H1 (cell line): Measurements from ENCODE around the gene NOL9. TPM values are rescaled to one million over a fixed set of nuclear protein-coding genes. Genes with fewer than 3 reads are reported as not detected.
A peak's percentile ranks its signal among the peaks of the same experiment; 100 is the strongest.

Source experiments
- CTCF ChIA-PET: fragments of 300-600 bp; sonication (Branson Sonifier 250); formaldehyde crosslinking; loops from one replicate; lab custom pipeline; 2021; ENCODE audit not compliant: partially characterized antibody; lab: Charles Lee
- POLR2A ChIA-PET: fragments of 300-600 bp; sonication (Branson Sonifier 250); formaldehyde crosslinking; loops from one replicate; lab custom pipeline; 2021; ENCODE audit warnings: inconsistent platforms; ENCODE audit not compliant: partially characterized antibody; lab: Charles Lee
- DNase-seq, 2 experiments: peaks; one replicate each; pipeline versions ENCODE4 v3.0.0 to v3.0.0-alpha.2; 2010 to 2022; ENCODE audit warnings: low spot score in 2 of 2, low read depth in 1 of 2, mixed read lengths in 1 of 2
- FAIRE-seq: peaks from 2 replicates; lab custom pipeline; 2011; peaks lifted over from hg19 to GRCh38; lab: Jason Lieb, UNC
- H2AFZ ChIP-seq: 2 replicates; pipeline ENCODE4 v1.8.1; 2012; ENCODE audit warnings: low read length, inconsistent platforms
- H2AK5ac ChIP-seq: 2 replicates; pipeline ENCODE4 v1.6.1; 2013; ENCODE audit warnings: low read depth, low read length
- H2BK120ac ChIP-seq: replicated peaks from 2 replicates; pipeline ENCODE3; 2013; ENCODE audit warnings: low read depth, low read length, inconsistent platforms
- H2BK12ac ChIP-seq: 2 replicates; pipeline ENCODE4 v1.6.1; 2013; ENCODE audit warnings: low read depth, low read length
- H2BK15ac ChIP-seq: 2 replicates; pipeline ENCODE4 v1.6.1; 2013; ENCODE audit warnings: low read length
- H2BK20ac ChIP-seq: 2 replicates; pipeline ENCODE4 v1.6.1; 2013; ENCODE audit warnings: low read length
- H2BK5ac ChIP-seq: 2 replicates; pipeline ENCODE4 v1.6.1; 2013; ENCODE audit warnings: low read depth, low read length
- H3K14ac ChIP-seq: 2 replicates; pipeline ENCODE4 v1.6.1; 2013; ENCODE audit warnings: inconsistent platforms; ENCODE audit not compliant: insufficient read length
- H3K18ac ChIP-seq: 2 replicates; pipeline ENCODE4 v1.6.1; 2013; ENCODE audit warnings: low read length; ENCODE audit errors: extremely low read depth
- H3K23ac ChIP-seq: 2 replicates; pipeline ENCODE4 v1.6.1; 2013; ENCODE audit warnings: inconsistent platforms; ENCODE audit not compliant: insufficient read length
- H3K23me2 ChIP-seq: 2 replicates; pipeline ENCODE4 v1.6.1; 2013; ENCODE audit warnings: low read depth, low read length
- H3K27ac ChIP-seq: 2 replicates; pipeline ENCODE4 v1.6.1; 2011; ENCODE audit warnings: low read depth, low read length, inconsistent platforms
- H3K27me3 ChIP-seq, 4 experiments: replicated peaks in 1 of 4; 1 replicate in 1 of 4; 2 replicates in 3 of 4; pipeline versions ENCODE4 v1.6.1 to v1.8.1; 2011 to 2013; ENCODE audit warnings: low read length in 3 of 4, mild to moderate bottlenecking in 3 of 4, inconsistent platforms in 2 of 4, mixed read lengths in 2 of 4, moderate library complexity in 1 of 4; ENCODE audit not compliant: control insufficient read depth in 3 of 4, insufficient read depth in 3 of 4; ENCODE audit errors: extremely low read depth in 1 of 4
- H3K36me3 ChIP-seq, 4 experiments: 2 replicates each; pipeline versions ENCODE4 v1.6.1 to v1.8.1; 2011 to 2013; ENCODE audit warnings: mild to moderate bottlenecking in 4 of 4, low read length in 3 of 4, moderate library complexity in 2 of 4, control low read depth in 1 of 4, inconsistent platforms in 1 of 4; ENCODE audit not compliant: insufficient read depth in 4 of 4, control insufficient read depth in 2 of 4
- H3K4ac ChIP-seq: replicated peaks from 2 replicates; pipeline ENCODE3; 2013; ENCODE audit warnings: low read length, low read depth, mixed read lengths, inconsistent platforms; ENCODE audit not compliant: insufficient read length
- H3K4me1 ChIP-seq, 4 experiments: replicated peaks in 1 of 4; 1 replicate in 1 of 4; 2 replicates in 3 of 4; pipeline versions ENCODE4 v1.6.1 to v1.8.1; 2011 to 2013; ENCODE audit warnings: low read length in 3 of 4, inconsistent platforms in 2 of 4, mixed read lengths in 1 of 4; ENCODE audit not compliant: insufficient read depth in 4 of 4, control insufficient read depth in 3 of 4
- H3K4me2 ChIP-seq, 2 experiments: 2 replicates each; pipeline versions ENCODE4 v1.6.1 to v1.8.1; 2011 to 2013; ENCODE audit warnings: low read depth in 2 of 2, low read length in 2 of 2, control low read depth in 1 of 2, inconsistent platforms in 1 of 2, mild to moderate bottlenecking in 1 of 2; ENCODE audit not compliant: insufficient read depth in 1 of 2
- H3K4me3 ChIP-seq, 4 experiments: fragments of 200-600, 300-600 bp in 1 of 4; sonication (generic), shearing (Covaris generic), sonication (Bioruptor Twin) in 1 of 4; 2 replicates each; pipeline versions ENCODE4 v1.5.1 to v1.8.1; 2011 to 2016; ENCODE audit warnings: low read length in 4 of 4, low read depth in 3 of 4, control low read depth in 2 of 4, inconsistent platforms in 2 of 4, mild to moderate bottlenecking in 2 of 4, mixed read lengths in 1 of 4, moderate library complexity in 1 of 4; ENCODE audit not compliant: insufficient read depth in 2 of 4; ENCODE audit errors: extremely low read depth in 1 of 4
- H3K56ac ChIP-seq: replicated peaks from 2 replicates; pipeline ENCODE3; 2013; ENCODE audit warnings: low read depth, mild to moderate bottlenecking, mixed read lengths, low read length, inconsistent platforms; ENCODE audit not compliant: insufficient read length
- H3K79me1 ChIP-seq: 2 replicates; pipeline ENCODE4 v1.6.1; 2013; ENCODE audit warnings: low read depth, low read length, control low read depth
- H3K79me2 ChIP-seq, 2 experiments: 2 replicates each; pipeline versions ENCODE4 v1.6.1 to v1.8.1; 2012 to 2013; ENCODE audit warnings: low read length in 2 of 2, mild to moderate bottlenecking in 2 of 2, inconsistent platforms in 1 of 2; ENCODE audit not compliant: insufficient read depth in 2 of 2, control insufficient read depth in 1 of 2
- H3K9ac ChIP-seq, 4 experiments: replicated peaks in 1 of 4; 1 replicate in 1 of 4; 2 replicates in 3 of 4; pipeline versions ENCODE4 v1.6.1 to v1.8.1; 2011 to 2013; ENCODE audit warnings: low read depth in 3 of 4, low read length in 3 of 4, control low read depth in 2 of 4, mild to moderate bottlenecking in 2 of 4, moderate library complexity in 2 of 4, inconsistent platforms in 1 of 4; ENCODE audit errors: extremely low read depth in 1 of 4
- H3K9me3 ChIP-seq, 2 experiments: 2 replicates each; pipeline versions ENCODE4 v1.6.1 to v1.8.1; 2012 to 2013; ENCODE audit warnings: mild to moderate bottlenecking in 2 of 2, moderate library complexity in 2 of 2, control low read depth in 1 of 2, inconsistent platforms in 1 of 2, low read depth in 1 of 2, low read length in 1 of 2, mixed read lengths in 1 of 2; ENCODE audit not compliant: insufficient read depth in 2 of 2
- H4K20me1 ChIP-seq, 2 experiments: replicated peaks in 1 of 2; 2 replicates each; pipeline versions ENCODE3 to v1.8.1; 2011 to 2013; ENCODE audit warnings: inconsistent platforms in 2 of 2, low read length in 2 of 2, mild to moderate bottlenecking in 1 of 2; ENCODE audit not compliant: insufficient read depth in 2 of 2, control insufficient read depth in 1 of 2
- H4K5ac ChIP-seq: 2 replicates; pipeline ENCODE4 v1.6.1; 2013; ENCODE audit warnings: low read length, low read depth, mixed read lengths, inconsistent platforms; ENCODE audit not compliant: insufficient read length
- H4K8ac ChIP-seq: 2 replicates; pipeline ENCODE4 v1.8.0; 2013; ENCODE audit warnings: mild to moderate bottlenecking, moderate library complexity, low read length, inconsistent platforms; ENCODE audit not compliant: insufficient read depth; ENCODE audit errors: extremely low read depth
- H4K91ac ChIP-seq: replicated peaks from 2 replicates; pipeline ENCODE3; 2013; ENCODE audit warnings: low read length, mixed read lengths, inconsistent platforms; ENCODE audit not compliant: insufficient read length
- ATF2 ChIP-seq: IDR thresholded peaks from 2 replicates; pipeline ENCODE4 v1.6.1; 2012; ENCODE audit warnings: low read length, inconsistent platforms
- EZH2 ChIP-seq: fragments of 200-600 bp; sonication (generic); IDR thresholded peaks from 2 replicates; pipeline ENCODE4 v1.7.1; 2012; ENCODE audit warnings: low read depth, mild to moderate bottlenecking, moderate library complexity, low read length, inconsistent platforms; ENCODE audit not compliant: severe bottlenecking
- KDM1A ChIP-seq: fragments of 200-600, 300-600 bp; sonication (generic); IDR thresholded peaks from 2 replicates; pipeline ENCODE4 v1.7.1; 2016; ENCODE audit warnings: mild to moderate bottlenecking, low read length, borderline replicate concordance
- NRF1 ChIP-seq: IDR thresholded peaks from 2 replicates; pipeline ENCODE4 v1.6.1; 2011; ENCODE audit warnings: mild to moderate bottlenecking, low read depth, low read length, improper control_type of control experiment
- POU5F1 ChIP-seq: IDR thresholded peaks from 2 replicates; pipeline ENCODE4 v1.6.1; 2011; ENCODE audit warnings: low read depth, mild to moderate bottlenecking, low read length, moderate library complexity
- SAP30 ChIP-seq: fragments of 300-600 bp; sonication (generic); IDR thresholded peaks from 2 replicates; pipeline ENCODE4 v1.7.1; 2012; ENCODE audit warnings: low read length, moderate library complexity, mild to moderate bottlenecking, inconsistent platforms; ENCODE audit not compliant: insufficient read depth, insufficient replicate concordance
- ZNF274 ChIP-seq: IDR thresholded peaks from 2 replicates; pipeline ENCODE4 v1.7.0; 2012; ENCODE audit warnings: low read length, borderline replicate concordance; ENCODE audit errors: extremely low read depth
- WGBS, 2 experiments: shearing (Covaris generic) in 1 of 2; methylation state at CpG; one replicate each; pipeline versions ENCODE4 v1.1.6 to v1.1.7; 2013 to 2015; ENCODE audit warnings: low lambda C conversion rate in 2 of 2, mixed read lengths in 2 of 2, inconsistent platforms in 1 of 2, low coverage in 1 of 2, missing lambda C conversion rate in 1 of 2; ENCODE audit not compliant: insufficient replicate concordance in 2 of 2, insufficient coverage in 1 of 2, insufficient read length in 1 of 2; ENCODE audit errors: extremely low coverage in 1 of 2, missing lambda C conversion rate in 1 of 2; 5-methylcytosine and 5-hydroxymethylcytosine counted together
- polyA plus RNA-seq, 7 experiments: library from polyadenylated mRNA; depleted of rRNA in 3 of 7; stranded (reverse) in 5 of 7; unstranded in 2 of 7; fragments of >200 nt in 5 of 7; fragments of 200-250 nt in 2 of 7; gene quantifications; 1 replicate in 5 of 7; 2 replicates in 1 of 7; 4 replicates in 1 of 7; pipeline versions ENCODE4 v1.2.1 to v1.2.3, GENCODE V29; 2011 to 2013; ENCODE audit warnings: missing spikeins in 2 of 7, mixed read lengths in 2 of 7
- total RNA-seq: library from RNA; stranded (reverse); fragmentation: NEBNext Ultra II Directional; extraction: Animal tissue kit (Norgen Biotek cat#: 25700); gene quantifications from 2 replicates; pipeline ENCODE4 v1.2.1, GENCODE V29; 2021

The NOL9 gene
- total and polyA plus RNA-seq, 2 of the 8 experiments (the other 6 are each of a cell fraction or from before 2014, with no cell fraction given) = 17.1 to 38.1 TPM

GRCh38 chr1:6488602-6489382 lies 65.5 kb downstream of the NOL9 start:
- WGBS, 2 experiments = 94% methylated on average over 12 of the region's 13 CpGs; no CpG with 5 or more reads in 1 of the 2 experiments
- Histone ChIP-seq H2BK20ac (no peak overlapping the region), H3K23ac (no peak overlapping the region), H2BK5ac (no peak overlapping the region), H2BK12ac (no peak overlapping the region), H3K4me3 (no peak overlapping the region), H4K91ac (no peak overlapping the region), H3K4ac (no peak overlapping the region), H3K4me1 (peaks cover 0 to 28% (median 19%) of the 10 kb centered on the region in 4 experiments; a peak in 6 of 7 replicates), H3K36me3 (no peaks in the 10 kb centered on the region), H3K9ac (no peak overlapping the region)
- no peak for DNase-seq
- FAIRE-seq = no peak
- POLR2A ChIA-PET = interaction anchor here (0.5 to 1.3 kb wide), 4 partner anchors 22 to 678 kb away, joined by 3 read pairs; no protein-coding TSS in a partner anchor
- TF ChIP-seq ZNF274 = no peak
- TF ChIP-seq POU5F1 = no peak
- no peak for TF ChIP-seq KDM1A
- no peak for TF ChIP-seq SAP30
- TF ChIP-seq EZH2 = no peak
- no peak for TF ChIP-seq NRF1
- no peak for TF ChIP-seq ATF2
- TF ChIP-seq, all 59 proteins: peak for 0
- no peak overlapping the region for H3K14ac ChIP-seq
- H4K20me1 ChIP-seq = peaks cover 2 to 3% of the 10 kb centered on the region in 2 experiments
- no peak overlapping the region for H2BK120ac ChIP-seq
- peaks cover 13% of the 10 kb centered on the region; the same call in 1 of the 2 replicates for H3K23me2 ChIP-seq
- no peak overlapping the region for H3K27ac ChIP-seq
- H3K4me2 ChIP-seq = no peak overlapping the region
- no peak overlapping the region for H3K56ac ChIP-seq
- peaks cover 0 to 2% (median 0%) of the 10 kb centered on the region in 4 experiments; a peak in 3 of 7 replicates for H3K27me3 ChIP-seq
- CTCF ChIA-PET = interaction anchor here (0.6 to 12.0 kb wide), 17 partner anchors 10 to 242 kb away, joined by 3 to 168 read pairs (median 7); no protein-coding TSS in a partner anchor
- no peak overlapping the region; the same call in 1 of the 2 replicates for H2AK5ac ChIP-seq
- H4K8ac ChIP-seq = peak overlapping the region; percentile 53; the same call in 1 of the 2 replicates
- H3K18ac ChIP-seq = no peak overlapping the region; the same call in 1 of the 2 replicates
- no peak overlapping the region for H4K5ac ChIP-seq
- H2AFZ ChIP-seq = no peak overlapping the region
- H3K79me2 ChIP-seq = no peaks in the 10 kb centered on the region
- H3K79me1 ChIP-seq = peaks cover 2% of the 10 kb centered on the region; the same call in 1 of the 2 replicates
- no peaks in the 10 kb centered on the region for H3K9me3 ChIP-seq
- H2BK15ac ChIP-seq = 0 out of 2 replicates have a peak overlapping the region, but pooled peaks have one; percentile 72
